Stromal cell of bone marrow (primary cell): ENCODE results near the gene KRT77.

ENCODE experiments used
- DNase-seq: peaks from one replicate; pipeline ENCODE4 v3.0.0-alpha.2; 2012; ENCODE audit warnings: low read depth

The KRT77 gene

GRCh38 chr12:52651726-52652261 is 51.5 kb downstream of the KRT77 start, which contains the start of gene KRT2:
Gene KRT2, minus strand, starts transcription at chr12:52652211. Its CDS starts 69 bp downstream, at chr12:52652142.
- no peak for DNase-seq

DNA sequence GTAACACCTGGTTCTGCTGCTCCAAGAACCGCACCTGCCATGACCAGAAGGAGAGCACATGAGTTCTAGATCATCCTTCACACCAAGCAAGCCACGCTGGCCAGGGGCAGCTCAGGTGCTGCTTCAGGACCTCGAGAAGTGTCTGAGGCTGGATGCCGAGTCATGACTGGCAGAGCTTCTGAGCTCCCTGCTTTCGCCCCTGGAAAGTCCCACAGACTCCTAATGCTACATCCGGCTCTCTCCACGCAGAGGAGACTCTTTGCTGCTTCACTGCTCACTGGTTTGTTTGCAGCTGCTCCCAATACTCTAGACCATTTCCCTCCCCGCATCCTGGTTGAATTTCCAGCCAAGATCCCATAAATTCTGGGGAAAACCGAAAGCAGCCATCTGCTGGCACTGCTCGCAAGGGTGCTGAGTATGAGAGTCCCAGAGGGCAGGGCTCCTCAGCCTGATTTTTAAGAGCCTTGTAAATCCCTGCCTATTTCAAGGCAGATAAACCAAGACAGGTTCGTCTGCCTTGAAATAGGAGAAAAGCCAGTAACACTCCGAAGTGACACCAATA is 52.7 kb downstream of the KRT77 start:
- peak; percentile 10 for DNase-seq

GRCh38 chr12:52649066-52649465 is 54.3 kb downstream of the KRT77 start:
- DNase-seq: no peak

- DNase-seq: no peak
These were observed 55.2 kb downstream of the KRT77 start for GRCh38 chr12:52648012-52648550.

- no peak for DNase-seq
These were observed 55.7 kb downstream of the KRT77 start for GRCh38 chr12:52647601-52648000.

DNA sequence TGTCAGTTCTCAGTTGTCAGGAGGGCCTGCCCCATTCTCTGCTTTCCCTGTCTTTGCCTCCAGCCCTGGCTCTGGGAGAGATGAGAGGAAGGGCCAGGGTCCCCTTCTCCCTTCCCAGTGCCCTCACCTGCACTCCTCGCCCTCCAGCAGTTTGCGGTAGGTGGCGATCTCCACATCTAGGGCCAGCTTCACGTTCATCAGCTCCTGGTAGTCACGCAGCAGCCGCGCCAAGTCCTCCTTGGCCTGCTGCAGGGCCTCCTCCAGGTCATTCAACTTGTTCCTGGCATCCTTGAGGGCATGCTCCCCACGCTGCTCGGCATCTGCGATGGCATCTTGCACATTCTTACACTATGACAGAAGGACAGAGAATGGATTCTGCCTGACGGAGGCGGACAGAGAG is 56.7 kb downstream of the KRT77 start:
- no peak for DNase-seq

DNA sequence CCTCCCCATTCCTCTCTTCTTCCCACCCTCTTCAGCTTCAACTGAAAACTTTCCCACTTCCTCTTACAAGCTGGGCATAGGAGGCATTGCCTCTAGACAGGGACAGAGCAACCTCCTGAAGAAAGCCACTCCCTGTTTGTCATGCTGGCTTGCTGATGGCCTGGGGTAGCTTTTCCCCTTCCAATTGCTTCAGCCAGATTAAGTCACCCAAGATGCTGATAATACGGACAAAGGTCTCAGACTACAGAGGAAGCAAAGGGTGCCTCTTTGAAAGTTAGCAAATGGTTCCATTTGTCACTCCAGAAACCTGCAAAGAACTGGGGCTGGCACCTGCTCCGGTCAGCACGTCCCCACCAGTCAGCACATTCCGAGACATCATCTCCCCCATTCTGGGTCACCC is 57.3 kb downstream of the KRT77 start:
- DNase-seq: no peak

GRCh38 chr12:52645120-52645761 is 58.1 kb downstream of the KRT77 start:
- no peak for DNase-seq

DNA sequence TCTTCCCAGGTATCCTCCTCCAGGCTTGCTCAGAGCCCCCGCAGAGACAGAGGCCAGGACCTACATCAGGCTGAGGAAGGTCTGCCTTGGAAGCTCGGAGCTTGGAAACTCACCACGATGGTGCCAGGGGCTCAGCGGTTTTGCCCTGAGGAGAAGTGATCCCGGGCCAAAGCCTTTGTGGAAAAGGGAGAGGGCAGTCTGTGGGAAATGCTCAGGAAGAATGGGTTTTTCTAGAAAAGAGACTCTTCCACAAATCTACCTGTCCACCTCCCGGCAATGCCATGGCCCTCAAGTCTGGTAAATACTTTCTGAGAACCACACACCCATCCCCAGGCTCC is 59.3 kb downstream of the KRT77 start:
- DNase-seq: no peak

DNA sequence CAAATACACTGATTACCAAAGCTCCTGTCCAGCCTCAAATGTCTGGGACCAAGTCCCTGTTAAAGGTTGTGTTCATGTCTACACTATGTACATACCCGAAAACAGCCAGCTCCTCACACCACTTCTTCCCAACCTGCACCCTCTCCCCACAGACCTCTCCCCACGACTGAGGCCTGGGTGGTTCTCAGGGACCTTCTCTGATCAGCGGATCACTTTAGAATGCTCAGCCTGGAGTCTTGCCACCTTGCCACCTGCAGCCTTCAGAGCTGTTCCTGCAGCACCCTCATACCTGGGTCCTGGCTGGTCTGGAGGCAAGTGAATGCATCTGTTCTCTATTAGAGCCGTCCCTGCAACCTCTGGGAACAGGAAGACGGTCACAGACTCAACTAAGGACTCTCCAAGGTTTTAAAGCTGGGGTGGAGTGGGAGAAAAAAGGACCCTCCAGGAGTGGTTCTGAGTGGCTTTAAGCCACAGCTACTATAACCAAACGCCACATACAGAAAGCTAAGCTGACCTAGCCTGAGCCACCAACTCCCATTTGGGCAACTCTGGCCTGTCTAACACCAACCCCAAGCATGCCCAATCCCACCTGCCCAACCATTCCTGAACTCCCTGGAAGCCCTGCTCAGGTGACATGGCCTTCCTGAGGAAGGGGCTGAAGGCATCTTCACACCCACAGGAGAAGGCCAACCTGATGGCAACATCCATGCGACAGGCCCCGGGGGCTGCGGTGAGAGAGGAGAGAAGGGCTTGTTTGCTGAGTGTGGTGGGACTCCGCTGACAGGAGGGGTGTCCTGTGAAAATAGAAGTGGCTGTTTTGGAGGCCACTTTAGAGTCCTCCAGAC is 59.9 kb downstream of the KRT77 start:
- no peak for DNase-seq

- DNase-seq: no peak
These were observed 61.9 kb downstream of the KRT77 start for GRCh38 chr12:52641468-52641867.
